CD4-positive, alpha-beta T cell (primary cell): Measurements from ENCODE around the gene LGALSL. TPM values are rescaled to one million over a fixed set of nuclear protein-coding genes. Genes with fewer than 3 reads are reported as not detected.

Experiments
- ATAC-seq: fragments of 200-7000 bp; cut with Tn5 transposase; one replicate; pipeline ENCODE4 v1.10.0; 2022; ENCODE audit warnings: mild to moderate bottlenecking; ENCODE audit not compliant: poor library complexity
- CTCF ChIA-PET: fragments of 350-600 bp; sonication (Branson Sonifier 250); formaldehyde crosslinking; loops from one replicate; lab custom pipeline; 2021; ENCODE audit warnings: antibody characterized with exemption, inconsistent platforms; lab: Charles Lee
- POLR2A ChIA-PET: fragments of 350-600 bp; sonication (Branson Sonifier 250); formaldehyde crosslinking; loops from one replicate; lab custom pipeline; 2021; ENCODE audit warnings: antibody characterized with exemption, inconsistent platforms; lab: Charles Lee
- DNase-seq, 14 experiments: peaks; one replicate each; pipeline ENCODE4 v3.0.0-alpha.2; 2013 to 2020; ENCODE audit warnings: mixed read lengths in 2 of 14
- H3K27ac ChIP-seq, 2 donors: one replicate each; pipeline versions ENCODE4 v1.5.1 to v1.7.0; 2013; ENCODE audit warnings: low read length in 2 of 2, low read depth in 1 of 2, mild to moderate bottlenecking in 1 of 2
- H3K27me3 ChIP-seq, 2 experiments: 1 replicate in 1 of 2; 2 replicates in 1 of 2; pipeline versions ENCODE4 v1.6.1 to v1.7.0; 2013; ENCODE audit warnings: low read length in 2 of 2, control low read depth in 1 of 2, mild to moderate bottlenecking in 1 of 2, moderate library complexity in 1 of 2; ENCODE audit not compliant: insufficient read depth in 2 of 2, control insufficient read depth in 1 of 2
- H3K36me3 ChIP-seq: one replicate; pipeline ENCODE4 v1.6.1; 2013; ENCODE audit warnings: low read length, control low read depth; ENCODE audit not compliant: insufficient read depth
- H3K4me1 ChIP-seq: one replicate; pipeline ENCODE4 v1.6.1; 2013; ENCODE audit warnings: low read length, control low read depth; ENCODE audit not compliant: insufficient read depth
- H3K4me3 ChIP-seq: one replicate; pipeline ENCODE4 v1.5.1; 2013; ENCODE audit warnings: mild to moderate bottlenecking, low read length, moderate library complexity
- H3K9me3 ChIP-seq, 2 experiments: 1 replicate in 1 of 2; 2 replicates in 1 of 2; pipeline versions ENCODE4 v1.6.1 to v1.7.0; 2013; ENCODE audit warnings: low read length in 2 of 2, mild to moderate bottlenecking in 2 of 2, control low read depth in 1 of 2, moderate library complexity in 1 of 2; ENCODE audit not compliant: control insufficient read depth in 1 of 2, insufficient read depth in 1 of 2
- H3K27ac Mint-ChIP-seq: one replicate; pipeline ENCODE4 v1.8.0; 2020; ENCODE audit warnings: mixed read lengths
- H3K27me3 Mint-ChIP-seq: one replicate; pipeline ENCODE4 v1.8.0; 2021; ENCODE audit warnings: mixed read lengths
- H3K36me3 Mint-ChIP-seq: one replicate; pipeline ENCODE4 v1.8.0; 2021; ENCODE audit warnings: low read depth, mixed read lengths
- H3K4me1 Mint-ChIP-seq: one replicate; pipeline ENCODE4 v1.8.0; 2021; ENCODE audit warnings: low read depth, mixed read lengths
- H3K4me3 Mint-ChIP-seq: one replicate; pipeline ENCODE4 v1.8.0; 2020; ENCODE audit warnings: mild to moderate bottlenecking, mixed read lengths
- H3K9me3 Mint-ChIP-seq: one replicate; pipeline ENCODE4 v1.8.0; 2020; ENCODE audit warnings: mixed read lengths
- intact Hi-C, 2 experiments: fragments of 100-400 bp; cut with DNase I in 1 of 2; cut with micrococcal nuclease in 1 of 2; formaldehyde crosslinking; loops; one replicate each; pipeline versions ENCODE4 v1.15.1 to v1.9.0; 2023 to 2025; cut with DNase I, micrococcal nuclease
- total RNA-seq, 174 experiments: library from RNA in 2 of 174; stranded (reverse) in 2 of 174; gene quantifications; one replicate each; pipeline ENCODE4 v1.2.3 and lab custom pipeline; 2021 to 2026
- TF ChIP-seq, protein P1 (sequence below): fragments of 200-600 bp; IDR thresholded peaks from one replicate; pipeline ENCODE4 v1.8.0; 2022; ENCODE audit warnings: antibody characterized with exemption, mild to moderate bottlenecking

LGALSL gene
- total RNA-seq, 2 experiments from 2014 or later = 0.22 to 0.31 TPM

DNA sequence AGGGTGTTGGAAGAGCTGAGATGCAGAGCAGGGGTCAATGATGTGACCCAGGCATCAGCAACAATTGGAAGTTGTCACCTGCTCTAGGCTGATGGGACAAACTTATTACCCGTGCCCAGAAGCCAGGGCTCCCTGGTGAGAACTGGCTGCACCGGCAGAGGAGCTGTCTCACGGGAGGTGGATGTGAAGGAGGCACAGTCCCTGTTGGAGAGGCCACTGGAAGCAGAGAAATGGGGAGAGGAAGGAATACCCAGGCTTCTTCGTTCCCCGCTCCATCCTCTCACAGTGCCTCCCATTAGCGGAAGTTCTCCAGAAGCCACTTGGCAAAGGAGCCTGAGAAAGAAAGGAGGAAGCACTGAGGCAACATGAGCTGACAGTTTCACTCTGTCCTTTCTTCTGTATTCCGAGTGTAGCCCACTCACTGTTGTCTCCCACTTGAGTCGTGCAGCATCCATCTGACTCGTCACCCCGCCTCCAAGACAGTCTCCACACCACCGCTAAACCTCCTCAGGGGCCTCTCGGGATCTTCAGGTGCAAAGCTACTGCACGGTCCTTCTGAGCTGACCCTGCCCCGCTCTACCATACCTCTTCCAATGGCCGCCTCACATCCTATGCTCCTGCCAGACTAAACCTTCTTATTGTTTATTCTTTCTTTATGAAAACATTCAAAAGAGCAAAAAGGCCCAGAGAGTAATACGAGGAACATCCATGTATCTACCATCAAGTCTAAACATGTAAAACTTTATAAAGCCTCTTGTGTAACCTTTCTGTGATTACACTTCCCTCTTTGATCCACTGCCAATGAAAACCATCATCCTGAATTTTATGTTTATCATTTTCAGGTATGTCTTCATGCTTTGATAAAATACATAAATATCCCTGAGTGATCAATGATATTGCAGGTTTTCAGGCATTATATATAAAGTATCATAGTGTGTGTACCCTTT lies 51.1 kb downstream of the LGALSL start:
- H3K27ac Mint-ChIP-seq = no peak overlapping the region
- no peaks in the 10 kb centered on the region for H3K4me1 Mint-ChIP-seq
- no peaks in the 10 kb centered on the region for H3K36me3 Mint-ChIP-seq
- no peaks in the 10 kb centered on the region for H3K4me1 ChIP-seq
- no peaks in the 10 kb centered on the region for H3K36me3 ChIP-seq
- H3K27me3 Mint-ChIP-seq = no peaks in the 10 kb centered on the region
- ChIA-PET POLR2A (no interaction called here), CTCF (no interaction called here)
- H3K4me3 ChIP-seq = no peak overlapping the region
- no peak for ATAC-seq
- no peak overlapping the region for H3K4me3 Mint-ChIP-seq
- intact Hi-C loops = no loop called here
- TF ChIP-seq, protein P1, sequence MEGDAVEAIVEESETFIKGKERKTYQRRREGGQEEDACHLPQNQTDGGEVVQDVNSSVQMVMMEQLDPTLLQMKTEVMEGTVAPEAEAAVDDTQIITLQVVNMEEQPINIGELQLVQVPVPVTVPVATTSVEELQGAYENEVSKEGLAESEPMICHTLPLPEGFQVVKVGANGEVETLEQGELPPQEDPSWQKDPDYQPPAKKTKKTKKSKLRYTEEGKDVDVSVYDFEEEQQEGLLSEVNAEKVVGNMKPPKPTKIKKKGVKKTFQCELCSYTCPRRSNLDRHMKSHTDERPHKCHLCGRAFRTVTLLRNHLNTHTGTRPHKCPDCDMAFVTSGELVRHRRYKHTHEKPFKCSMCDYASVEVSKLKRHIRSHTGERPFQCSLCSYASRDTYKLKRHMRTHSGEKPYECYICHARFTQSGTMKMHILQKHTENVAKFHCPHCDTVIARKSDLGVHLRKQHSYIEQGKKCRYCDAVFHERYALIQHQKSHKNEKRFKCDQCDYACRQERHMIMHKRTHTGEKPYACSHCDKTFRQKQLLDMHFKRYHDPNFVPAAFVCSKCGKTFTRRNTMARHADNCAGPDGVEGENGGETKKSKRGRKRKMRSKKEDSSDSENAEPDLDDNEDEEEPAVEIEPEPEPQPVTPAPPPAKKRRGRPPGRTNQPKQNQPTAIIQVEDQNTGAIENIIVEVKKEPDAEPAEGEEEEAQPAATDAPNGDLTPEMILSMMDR = no peak
- no peak overlapping the region for H3K27ac ChIP-seq
- H3K9me3 Mint-ChIP-seq = no peaks in the 10 kb centered on the region
- no peaks in the 10 kb centered on the region for H3K27me3 ChIP-seq
- H3K9me3 ChIP-seq = no peaks in the 10 kb centered on the region
- DNase-seq = no peak

DNA sequence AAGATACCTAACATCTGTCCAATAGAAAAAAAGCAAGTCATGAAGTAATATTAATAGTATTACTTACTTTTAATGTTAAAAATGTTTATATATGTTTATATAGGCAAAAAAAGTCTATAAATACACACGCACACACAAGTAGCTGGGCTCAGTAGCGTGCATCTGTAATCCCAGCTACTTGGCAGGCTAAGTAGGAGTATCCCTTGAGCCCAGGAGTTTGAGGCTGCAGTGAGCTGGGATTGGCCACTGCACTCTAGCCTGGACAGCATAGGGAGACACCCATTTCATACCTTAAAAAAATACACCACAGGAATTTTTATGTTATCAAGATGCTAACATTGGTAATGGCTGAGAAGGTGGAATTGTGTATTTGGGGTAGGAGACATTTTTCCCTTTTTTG lies 52.7 kb downstream of the LGALSL start:
- intact Hi-C loops = no loop called here
- Mint-ChIP-seq H3K4me3 (no peak overlapping the region), H3K27ac (no peak overlapping the region), H3K9me3 (no peaks in the 10 kb centered on the region), H3K36me3 (no peaks in the 10 kb centered on the region), H3K4me1 (no peaks in the 10 kb centered on the region), H3K27me3 (no peaks in the 10 kb centered on the region)
- Histone ChIP-seq H3K27me3 (no peaks in the 10 kb centered on the region), H3K9me3 (no peaks in the 10 kb centered on the region), H3K36me3 (no peaks in the 10 kb centered on the region), H3K4me1 (no peaks in the 10 kb centered on the region), H3K4me3 (no peak overlapping the region), H3K27ac (no peak overlapping the region)
- no peak for ATAC-seq
- TF ChIP-seq, protein P1 = no peak
- POLR2A ChIA-PET = no interaction called here
- DNase-seq = no peak
- CTCF ChIA-PET = no interaction called here

Other genes starting within 250 kb of the LGALSL start
- 10 to 100 TPM; 24.2 to 24.3 TPM for gene AFTPH, start 70.2 kb downstream of the LGALSL start, total RNA-seq
- gene SERTAD2, start 199.8 kb downstream of the LGALSL start, total RNA-seq = 10 to 100 TPM; 50.5 to 54.1 TPM